Skeletal muscle tissue (tissue), 4 donors: ENCODE measurements around the gene SPAG5. TPM values are rescaled to one million over a fixed set of nuclear protein-coding genes. Genes with fewer than 3 reads are reported as not detected.

Experiments used
- H3K27ac ChIP-seq: one replicate; pipeline ENCODE4 v1.7.0; 2013; ENCODE audit warnings: mild to moderate bottlenecking, low read depth, low read length, inconsistent platforms
- H3K27me3 ChIP-seq, 3 donors: one replicate each; pipeline ENCODE4 v1.7.0; 2013; ENCODE audit warnings: low read length in 3 of 3; ENCODE audit not compliant: control insufficient read depth in 3 of 3, insufficient read depth in 3 of 3
- H3K36me3 ChIP-seq, 3 donors: one replicate each; pipeline ENCODE4 v1.7.0; 2013; ENCODE audit warnings: low read length in 3 of 3; ENCODE audit not compliant: control insufficient read depth in 3 of 3, insufficient read depth in 3 of 3
- H3K4me1 ChIP-seq, 3 donors: one replicate each; pipeline ENCODE4 v1.7.0; 2013; ENCODE audit warnings: low read length in 3 of 3, mild to moderate bottlenecking in 3 of 3; ENCODE audit not compliant: control insufficient read depth in 3 of 3, insufficient read depth in 3 of 3
- H3K4me3 ChIP-seq, 3 donors: one replicate each; pipeline ENCODE4 v1.7.0; 2013; ENCODE audit warnings: low read length in 3 of 3
- H3K9ac ChIP-seq, 3 donors: one replicate each; pipeline ENCODE4 v1.7.0; 2013; ENCODE audit warnings: low read length in 3 of 3, mild to moderate bottlenecking in 3 of 3, moderate library complexity in 2 of 3, low read depth in 1 of 3
- H3K9me3 ChIP-seq, 3 donors: one replicate each; pipeline ENCODE4 v1.7.0; 2013; ENCODE audit warnings: low read length in 3 of 3; ENCODE audit not compliant: control insufficient read depth in 3 of 3
- total RNA-seq: library from RNA; depleted of rRNA; stranded (reverse); fragments of >200 nt; gene quantifications from one replicate; pipeline ENCODE4 v1.2.3, GENCODE V29; 2014
- donor health status: Osteomylitis.

Gene SPAG5
- total RNA-seq, 1 donor from 2014 or later = 5.7 TPM

- H3K4me1 ChIP-seq = no peaks in the 10 kb centered on the region
- peaks cover 0 to 9% (median 0%) of the 10 kb centered on the region in 3 donors for H3K27me3 ChIP-seq
- H3K27ac ChIP-seq = no peak overlapping the region
These were observed 71.0 kb downstream of the SPAG5 start for GRCh38 chr17:28527859-28528258.

More at GRCh38 chr17:28527859-28528258, 71.0 kb downstream of the SPAG5 start:
- Histone ChIP-seq H3K36me3 (no peaks in the 10 kb centered on the region), H3K4me3 (no peak overlapping the region), H3K9me3 (no peaks in the 10 kb centered on the region), H3K9ac (no peak overlapping the region)

Other genes with a start within 250 kb of the SPAG5 start
- gene POLDIP2, start 241.5 kb downstream of the SPAG5 start, total RNA-seq = 44.4 TPM
- gene SEBOX, start 233.8 kb downstream of the SPAG5 start, total RNA-seq = not detected
- 0.52 TPM for gene VTN, start 228.7 kb downstream of the SPAG5 start, total RNA-seq
- gene SARM1, start 227.3 kb downstream of the SPAG5 start, total RNA-seq = 5.7 TPM
- 4.7 TPM for gene SLC46A1, start 192.8 kb downstream of the SPAG5 start, total RNA-seq
- not detected for gene SLC13A2, start 125.4 kb downstream of the SPAG5 start, total RNA-seq
- gene FOXN1, start 92.7 kb downstream of the SPAG5 start, total RNA-seq = not detected
- 5.7 TPM for gene UNC119, start 46.4 kb downstream of the SPAG5 start, total RNA-seq
- 19.3 TPM for gene PIGS, start 27.5 kb downstream of the SPAG5 start, total RNA-seq
- 4.7 TPM for gene ALDOC, start 22.1 kb downstream of the SPAG5 start, total RNA-seq
- gene RSKR, start 15.2 kb upstream of the SPAG5 start, total RNA-seq = 3.7 TPM
- 80.4 TPM for gene BLTP2, start 46.1 kb upstream of the SPAG5 start, total RNA-seq
- 41.2 TPM for gene SDF2, start 62.9 kb upstream of the SPAG5 start, total RNA-seq
- gene SUPT6H, start 63.2 kb upstream of the SPAG5 start, total RNA-seq = 36.5 TPM
- gene PROCA1, start 112.9 kb upstream of the SPAG5 start, total RNA-seq = 0.52 TPM
- gene RAB34, start 118.8 kb upstream of the SPAG5 start, total RNA-seq = 44.9 TPM
- 880 TPM for gene RPL23A, start 121.0 kb upstream of the SPAG5 start, total RNA-seq
- gene TLCD1, start 127.2 kb upstream of the SPAG5 start, total RNA-seq = 1.6 TPM
- gene NEK8, start 129.8 kb upstream of the SPAG5 start, total RNA-seq = 0.52 TPM
- gene TRAF4, start 145.0 kb upstream of the SPAG5 start, total RNA-seq = 26.1 TPM
- 6.3 TPM for gene FAM222B, start 243.8 kb upstream of the SPAG5 start, total RNA-seq